ENCODE results near the gene PFDN2. TPM values are rescaled to one million over a fixed set of nuclear protein-coding genes. Genes with fewer than 3 reads are reported as not detected.

Gene PFDN2
- total and polyA plus RNA-seq, 7 donors: 40.7 to 115 (median 63.4) TPM

DNA sequence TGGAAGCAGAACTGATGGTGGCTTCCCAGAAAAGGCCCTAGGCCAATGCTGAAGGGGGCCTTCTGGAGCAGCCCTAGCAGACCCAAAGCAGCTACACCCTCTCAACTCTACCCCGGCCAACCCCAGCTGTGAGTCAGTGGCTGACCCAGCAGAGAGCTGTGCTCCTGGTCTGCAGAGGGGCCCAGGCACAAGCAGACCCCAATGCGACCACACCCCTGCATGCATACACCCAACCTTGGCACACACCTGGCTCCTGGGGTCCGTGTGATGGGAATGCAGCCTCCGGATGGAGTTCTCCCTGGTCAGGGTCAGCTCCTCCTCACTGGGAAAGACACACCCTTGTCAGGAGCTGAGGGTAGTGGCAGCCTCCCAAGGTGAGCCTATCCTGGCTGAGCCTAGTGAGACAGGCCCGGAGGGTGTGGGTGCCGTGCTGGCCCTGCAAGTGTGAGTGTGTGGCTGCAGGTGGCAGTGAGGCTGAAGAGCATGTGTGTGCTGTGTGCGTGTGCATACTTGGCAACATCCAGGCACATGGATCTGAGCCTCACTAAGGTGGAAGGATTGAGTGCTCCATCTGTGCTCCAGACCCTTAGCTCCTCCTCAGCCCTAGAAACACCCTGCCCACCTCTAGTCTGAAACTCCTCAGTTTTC is 44.2 kb downstream of the PFDN2 start:
- H3K9me3 ChIP-seq: no peaks in the 10 kb centered on the region
- no peak overlapping the region for H3K4me3 ChIP-seq
- no peaks in the 10 kb centered on the region for H3K27me3 ChIP-seq
- no peaks in the 10 kb centered on the region for H3K36me3 ChIP-seq
- H3K4me1 ChIP-seq: no peaks in the 10 kb centered on the region
- intact Hi-C loops (cut with DNase I): no loop called here
- WGBS, 2 donors: 38 to 63% methylated on average over 7 of the region's 7 CpGs
- TF ChIP-seq, protein P1, sequence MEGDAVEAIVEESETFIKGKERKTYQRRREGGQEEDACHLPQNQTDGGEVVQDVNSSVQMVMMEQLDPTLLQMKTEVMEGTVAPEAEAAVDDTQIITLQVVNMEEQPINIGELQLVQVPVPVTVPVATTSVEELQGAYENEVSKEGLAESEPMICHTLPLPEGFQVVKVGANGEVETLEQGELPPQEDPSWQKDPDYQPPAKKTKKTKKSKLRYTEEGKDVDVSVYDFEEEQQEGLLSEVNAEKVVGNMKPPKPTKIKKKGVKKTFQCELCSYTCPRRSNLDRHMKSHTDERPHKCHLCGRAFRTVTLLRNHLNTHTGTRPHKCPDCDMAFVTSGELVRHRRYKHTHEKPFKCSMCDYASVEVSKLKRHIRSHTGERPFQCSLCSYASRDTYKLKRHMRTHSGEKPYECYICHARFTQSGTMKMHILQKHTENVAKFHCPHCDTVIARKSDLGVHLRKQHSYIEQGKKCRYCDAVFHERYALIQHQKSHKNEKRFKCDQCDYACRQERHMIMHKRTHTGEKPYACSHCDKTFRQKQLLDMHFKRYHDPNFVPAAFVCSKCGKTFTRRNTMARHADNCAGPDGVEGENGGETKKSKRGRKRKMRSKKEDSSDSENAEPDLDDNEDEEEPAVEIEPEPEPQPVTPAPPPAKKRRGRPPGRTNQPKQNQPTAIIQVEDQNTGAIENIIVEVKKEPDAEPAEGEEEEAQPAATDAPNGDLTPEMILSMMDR (IDR thresholded peaks at IDR 0.05): no peak
- TF ChIP-seq POLR2AphosphoS5 (IDR thresholded peaks at IDR 0.05) (no peak), POLR2A (IDR thresholded peaks at IDR 0.05) (no peak), EP300 (IDR thresholded peaks at IDR 0.05) (no peak)
- DNase-seq: no peak
- no peak overlapping the region for H3K27ac ChIP-seq

DNA sequence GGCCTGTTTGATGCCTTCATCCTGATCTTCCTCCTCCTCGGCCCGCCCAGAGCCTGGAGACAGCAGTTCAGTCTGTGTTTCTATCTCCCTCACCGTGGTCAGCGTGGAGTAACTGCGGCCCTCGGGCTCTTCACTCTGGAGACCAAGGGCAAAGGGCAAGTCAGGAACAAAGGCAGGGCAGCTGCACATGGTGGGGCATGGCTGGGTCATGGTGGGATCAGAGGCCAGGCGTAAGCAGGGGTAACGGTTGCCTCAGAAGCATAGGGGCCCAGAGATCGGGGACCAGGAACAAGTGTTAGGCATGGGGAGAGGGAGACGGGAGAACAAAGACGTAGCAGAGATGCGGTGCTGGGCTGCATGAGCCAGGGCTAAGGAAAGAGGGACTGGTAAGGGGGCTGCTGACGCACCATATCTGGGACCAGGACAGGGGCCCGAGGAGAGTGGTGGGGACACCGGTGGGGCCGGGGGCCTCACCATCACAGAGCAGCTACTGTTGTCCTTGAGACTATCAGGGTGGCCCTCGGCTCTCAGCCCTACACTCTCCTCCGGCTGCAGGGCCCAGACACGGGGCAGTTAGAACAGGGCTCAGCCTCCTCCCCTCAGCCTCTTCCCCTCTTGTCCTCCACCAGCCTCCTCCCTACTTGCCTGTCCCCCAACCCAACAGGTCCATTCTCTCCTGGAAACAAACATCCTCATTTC is 44.9 kb downstream of the PFDN2 start:
- TF ChIP-seq, protein P1 (IDR thresholded peaks at IDR 0.05): no peak
- TF ChIP-seq POLR2A (IDR thresholded peaks at IDR 0.05): no peak
- no peak for TF ChIP-seq EP300 (IDR thresholded peaks at IDR 0.05)
- TF ChIP-seq POLR2AphosphoS5 (IDR thresholded peaks at IDR 0.05): no peak
- Histone ChIP-seq H3K4me1 (no peaks in the 10 kb centered on the region), H3K9me3 (no peaks in the 10 kb centered on the region), H3K36me3 (no peaks in the 10 kb centered on the region), H3K27me3 (no peaks in the 10 kb centered on the region), H3K27ac (no peak overlapping the region), H3K4me3 (no peak overlapping the region)
- 95 to 96% methylated on average over 19 of the region's 19 CpGs for WGBS, 2 donors
- no peak for DNase-seq
- intact Hi-C loops (cut with DNase I): no loop called here

DNA sequence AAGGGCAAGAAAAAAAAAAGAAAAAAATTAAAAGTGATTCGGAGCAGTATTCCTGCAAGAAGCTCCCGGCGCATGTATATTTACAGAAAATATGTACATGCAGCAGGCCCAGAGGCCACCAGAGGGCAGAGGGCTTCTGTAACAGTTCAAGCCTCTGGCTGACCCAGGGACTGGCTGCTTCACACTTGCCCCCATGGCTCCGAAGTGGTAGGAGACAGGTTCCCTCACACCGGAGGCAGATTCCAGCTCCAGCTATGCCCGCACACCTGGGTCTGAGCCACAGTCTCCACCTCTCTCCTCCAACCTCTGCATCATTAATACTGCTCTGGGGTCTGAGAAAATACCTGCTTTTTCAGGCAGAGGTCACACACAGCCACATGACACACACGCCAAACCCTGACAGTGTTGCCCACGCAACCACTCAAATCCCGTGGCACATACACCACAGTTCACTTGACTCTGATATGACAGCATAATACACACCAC is 45.9 kb downstream of the PFDN2 start:
- H3K27me3 ChIP-seq: no peaks in the 10 kb centered on the region
- no peak for DNase-seq
- no peaks in the 10 kb centered on the region for H3K4me1 ChIP-seq
- no peaks in the 10 kb centered on the region for H3K9me3 ChIP-seq
- intact Hi-C loops (cut with DNase I): no loop called here
- WGBS, 2 donors: 67 to 72% methylated on average over 9 of the region's 9 CpGs
- TF ChIP-seq, protein P1 (IDR thresholded peaks at IDR 0.05): peak in 2 of 4 experiments; percentile 13 to 15
- no peak for TF ChIP-seq EP300 (IDR thresholded peaks at IDR 0.05)
- no peaks in the 10 kb centered on the region for H3K36me3 ChIP-seq
- no peak overlapping the region for H3K27ac ChIP-seq
- H3K4me3 ChIP-seq: no peak overlapping the region

DNA sequence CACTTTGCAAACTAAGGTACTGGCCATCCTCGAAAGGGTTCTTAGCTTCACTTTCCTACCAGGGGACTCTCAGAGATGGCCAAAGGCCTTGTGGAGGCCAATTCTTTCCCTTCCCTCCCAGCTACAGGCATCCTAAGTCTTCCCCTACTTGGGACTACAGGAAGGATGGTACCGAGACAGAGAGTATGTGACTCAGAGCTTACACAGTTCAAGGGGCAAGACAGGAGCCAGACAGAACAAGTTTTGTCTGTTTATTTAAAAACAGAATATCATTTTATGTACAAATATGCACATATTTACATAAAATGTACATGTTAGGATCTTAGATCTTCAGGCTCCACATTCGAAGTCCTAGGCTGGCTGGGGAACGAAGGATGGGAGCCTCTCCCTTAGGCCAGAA is 47.1 kb downstream of the PFDN2 start:
- DNase-seq: no peak
- no peaks in the 10 kb centered on the region for H3K36me3 ChIP-seq
- intact Hi-C loops (cut with DNase I): no loop called here
- no peaks in the 10 kb centered on the region for H3K9me3 ChIP-seq
- no peak overlapping the region for H3K27ac ChIP-seq
- H3K4me1 ChIP-seq: no peaks in the 10 kb centered on the region
- whole genome bisulfite sequencing, 2 donors: 94 to 95% methylated on average over 4 of the region's 4 CpGs
- TF ChIP-seq POLR2A (IDR thresholded peaks at IDR 0.05) (no peak), EP300 (IDR thresholded peaks at IDR 0.05) (no peak), POLR2AphosphoS5 (IDR thresholded peaks at IDR 0.05) (no peak)
- TF ChIP-seq, protein P1 (IDR thresholded peaks at IDR 0.05): no peak
- H3K4me3 ChIP-seq: no peak overlapping the region
- no peaks in the 10 kb centered on the region for H3K27me3 ChIP-seq
